Activated T-helper 9 cell treated with anti-CD3 and anti-CD28 coated beads, Interleukin-2, amount 50 U/mL, for 16 hours (primary cell): Measurements from ENCODE around the gene QTRT2.

Experiments used
- DNase-seq: peaks from one replicate; pipeline ENCODE4 v3.0.0-alpha.2; 2020; ENCODE audit warnings: low read depth

QTRT2 gene

DNA sequence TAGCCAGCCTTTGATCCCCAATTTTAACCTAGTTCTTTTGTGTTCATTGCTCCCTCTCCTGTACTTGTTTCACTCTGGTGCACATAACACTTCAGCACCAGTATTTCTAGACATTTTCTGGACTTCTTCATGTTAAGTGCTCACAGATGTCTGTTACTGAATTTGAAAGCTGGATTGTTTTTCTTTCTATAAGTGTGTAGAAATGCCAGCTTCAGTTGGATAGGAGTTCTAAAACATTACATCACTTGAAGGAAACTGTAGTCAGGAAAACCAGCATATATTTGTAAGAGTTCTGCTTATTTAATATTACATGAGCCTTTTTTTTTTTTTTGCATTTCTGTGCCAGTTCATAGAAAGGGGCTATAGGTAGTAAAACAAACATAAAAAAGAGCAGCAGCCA, 21.6 kb downstream of the QTRT2 start:
- no peak for DNase-seq

DNA sequence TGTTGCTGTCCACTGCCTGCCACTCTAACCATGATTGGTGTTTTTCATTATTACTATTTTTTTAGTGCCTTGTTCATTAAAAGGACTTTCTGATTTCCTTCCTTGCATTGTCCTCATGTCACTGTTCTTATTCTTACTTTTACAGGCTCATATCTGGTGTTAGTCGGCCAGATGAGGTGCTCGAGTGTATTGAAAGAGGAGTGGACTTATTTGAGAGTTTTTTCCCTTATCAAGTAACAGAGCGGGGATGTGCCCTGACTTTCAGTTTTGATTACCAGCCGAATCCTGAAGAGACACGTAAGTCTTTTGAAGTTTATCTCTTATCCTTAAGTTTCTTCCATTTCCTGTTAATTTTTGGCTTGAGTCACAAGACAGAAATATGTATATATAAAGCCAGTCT, 23.2 kb downstream of the QTRT2 start:
- DNase-seq = no peak

DNA sequence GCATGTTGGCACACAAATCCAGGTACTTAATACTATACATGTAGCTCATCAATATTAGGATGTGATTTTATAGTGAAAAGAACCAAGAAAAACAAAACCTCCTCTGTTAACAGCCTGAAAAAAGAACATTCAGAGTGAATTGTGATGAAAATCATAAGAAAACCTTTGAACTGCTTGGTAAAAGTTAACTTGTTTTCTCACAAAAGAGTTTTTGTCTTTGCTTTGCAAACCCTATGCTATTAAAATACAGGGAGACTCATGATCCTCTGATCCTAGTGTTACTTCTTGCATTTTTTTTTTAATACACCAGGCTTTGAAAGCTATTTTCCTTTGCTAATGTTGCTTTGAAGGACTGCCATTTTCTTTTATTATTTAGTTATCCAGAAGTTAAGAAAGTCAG, 23.7 kb downstream of the QTRT2 start:
- no peak for DNase-seq

DNA sequence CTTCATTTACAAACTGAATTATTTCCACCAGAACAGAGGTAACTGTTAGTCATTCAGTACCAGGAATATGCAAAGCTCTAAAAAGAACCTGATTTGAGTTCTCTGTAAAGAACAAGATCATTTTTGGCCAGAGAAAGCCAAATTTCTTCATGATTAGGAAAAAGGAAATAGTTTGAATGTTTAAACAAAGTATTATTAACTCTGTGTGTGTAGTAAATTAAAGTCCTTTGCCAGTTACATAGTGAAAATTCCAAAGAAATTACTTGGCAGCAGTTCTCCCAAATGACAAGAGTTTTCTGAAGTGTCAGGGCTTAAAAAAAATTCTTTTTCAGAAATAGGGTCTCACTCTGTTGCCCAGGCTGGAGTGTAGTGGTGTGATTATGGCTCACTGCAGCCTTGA, 24.5 kb downstream of the QTRT2 start:
- DNase-seq = no peak

DNA sequence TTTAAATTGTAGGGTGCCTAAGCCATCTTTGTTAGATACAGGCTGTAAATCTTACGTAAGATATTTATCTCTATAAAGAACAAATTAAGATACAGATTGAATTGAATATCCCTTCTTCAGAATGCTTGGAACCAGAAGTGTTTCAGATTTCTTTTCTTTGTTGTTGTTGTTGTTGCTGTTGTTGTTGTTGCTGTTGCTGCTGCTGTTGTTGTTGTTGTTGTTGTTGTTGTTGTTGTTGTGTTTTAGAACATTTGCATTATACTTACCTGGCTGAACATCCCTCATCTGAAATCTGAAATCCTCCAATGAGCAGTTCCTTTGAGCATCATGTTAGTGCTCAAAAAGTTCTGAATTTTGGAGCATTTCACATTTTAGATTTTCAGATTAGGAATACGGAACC, 26.6 kb downstream of the QTRT2 start:
- no peak for DNase-seq

DNA sequence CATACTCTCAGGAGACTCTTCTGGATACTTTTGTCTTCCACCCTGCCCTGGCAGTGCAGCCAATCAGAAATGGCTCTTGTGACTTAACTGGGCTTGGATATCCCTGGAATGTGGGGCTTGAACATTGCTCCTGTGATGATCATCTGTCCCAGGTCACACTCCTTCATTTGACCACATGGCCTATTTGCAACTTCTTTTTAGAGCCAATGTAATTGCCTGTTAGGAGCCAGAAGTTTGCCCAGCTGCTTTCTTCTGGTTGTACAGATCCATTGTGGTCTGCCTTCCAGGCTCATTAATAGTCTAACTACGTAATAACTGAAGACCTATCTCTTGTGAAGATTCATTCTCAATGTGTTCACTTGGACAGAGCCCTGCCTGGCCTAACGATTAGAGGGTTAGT, 29.8 kb downstream of the QTRT2 start:
- no peak for DNase-seq

DNA sequence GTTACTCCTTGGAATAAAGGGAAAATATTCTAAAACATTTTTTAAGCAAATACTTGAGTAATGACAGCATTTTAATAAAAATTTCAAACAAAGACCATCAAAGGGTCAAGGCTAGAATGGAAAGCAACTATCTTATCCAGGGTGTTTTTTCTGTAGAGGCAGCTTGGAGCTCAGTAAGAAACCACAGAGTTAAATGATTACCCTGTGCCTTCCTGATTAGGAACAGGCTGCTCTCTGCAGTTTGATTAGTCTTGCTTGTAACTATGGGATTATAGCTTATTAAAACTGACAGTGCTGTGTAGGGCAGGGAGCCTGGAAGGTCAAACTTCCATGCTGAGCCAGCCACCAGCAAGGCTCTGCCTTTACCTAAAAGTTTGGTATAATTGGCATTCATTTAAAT, 33.1 kb downstream of the QTRT2 start:
- DNase-seq = no peak

DNA sequence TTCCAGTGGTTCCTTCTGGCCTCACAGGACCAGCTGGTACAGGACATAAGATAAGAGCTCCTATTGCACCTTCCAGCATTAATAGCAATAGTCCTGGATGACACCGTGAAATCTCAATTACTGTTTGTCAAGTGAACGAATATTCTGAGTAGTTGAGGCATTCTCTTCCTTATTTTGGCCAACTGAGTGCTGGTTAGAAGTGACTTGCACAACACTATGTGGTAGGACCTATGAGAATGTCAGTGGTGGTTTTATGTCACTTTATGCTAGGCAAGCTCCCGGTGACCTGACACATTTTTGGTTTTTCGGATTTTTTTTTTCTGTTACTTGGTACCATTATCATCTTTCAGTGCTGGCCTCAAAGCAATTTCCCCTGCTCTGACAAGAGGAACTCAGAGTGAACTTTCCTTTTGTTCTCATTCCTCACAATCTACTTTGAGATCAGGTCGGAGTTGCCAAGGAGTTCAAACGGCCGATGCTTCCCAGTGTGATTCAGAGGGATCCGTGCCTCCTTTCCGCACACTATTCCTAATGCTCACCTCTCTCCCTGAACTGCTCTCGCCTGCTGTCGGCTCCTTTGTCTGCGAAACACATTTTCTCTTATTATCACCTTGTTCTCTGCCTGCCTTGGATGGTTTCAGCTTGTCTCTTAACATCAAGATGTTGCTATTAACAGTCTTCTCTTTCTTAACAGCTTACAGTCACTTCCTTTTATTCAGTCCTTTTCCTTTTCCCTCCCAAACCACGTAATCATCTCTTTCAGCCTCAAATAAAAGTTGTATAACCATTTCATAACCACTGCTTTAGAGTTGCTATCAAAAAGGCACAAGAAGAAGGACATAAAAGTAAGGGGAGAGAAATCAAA, 35.8 kb downstream of the QTRT2 start:
- DNase-seq = no peak

DNA sequence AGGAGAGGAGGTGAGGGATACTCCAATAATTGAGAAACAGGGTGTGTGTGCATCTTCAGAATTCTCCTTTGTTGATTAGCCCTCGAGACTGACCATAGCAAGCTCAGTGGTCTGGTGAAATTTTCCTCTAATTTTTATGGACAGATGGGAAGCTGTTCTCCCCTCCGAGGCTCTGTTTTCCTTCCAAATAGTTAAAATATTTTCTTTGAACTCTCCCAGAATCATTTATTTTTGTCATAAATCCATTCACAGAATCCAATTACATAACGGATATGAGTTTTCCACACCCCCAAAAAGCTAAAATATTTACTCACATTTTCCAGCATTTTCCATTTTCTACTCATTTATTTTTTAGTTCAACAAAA, 36.5 kb downstream of the QTRT2 start:
- no peak for DNase-seq

DNA sequence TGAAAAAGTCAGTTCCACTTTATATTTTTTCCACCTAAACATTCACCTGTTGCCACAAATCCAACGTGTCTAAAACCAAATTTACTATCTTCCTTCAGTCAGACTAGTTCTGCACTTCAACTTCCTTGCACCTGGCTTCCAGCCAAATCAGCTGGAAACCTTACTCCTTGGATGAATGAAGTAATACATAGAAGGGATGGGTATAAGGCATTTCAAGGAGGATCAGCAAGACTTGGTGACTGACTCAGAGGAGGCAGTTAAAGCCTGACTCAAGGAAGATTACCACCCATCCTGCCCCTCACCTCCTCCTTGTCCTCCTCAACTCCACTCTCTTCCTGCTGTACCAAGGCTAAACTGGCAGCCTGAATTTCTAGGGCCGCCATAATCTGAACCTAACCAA, 37.1 kb downstream of the QTRT2 start:
- DNase-seq = no peak

DNA sequence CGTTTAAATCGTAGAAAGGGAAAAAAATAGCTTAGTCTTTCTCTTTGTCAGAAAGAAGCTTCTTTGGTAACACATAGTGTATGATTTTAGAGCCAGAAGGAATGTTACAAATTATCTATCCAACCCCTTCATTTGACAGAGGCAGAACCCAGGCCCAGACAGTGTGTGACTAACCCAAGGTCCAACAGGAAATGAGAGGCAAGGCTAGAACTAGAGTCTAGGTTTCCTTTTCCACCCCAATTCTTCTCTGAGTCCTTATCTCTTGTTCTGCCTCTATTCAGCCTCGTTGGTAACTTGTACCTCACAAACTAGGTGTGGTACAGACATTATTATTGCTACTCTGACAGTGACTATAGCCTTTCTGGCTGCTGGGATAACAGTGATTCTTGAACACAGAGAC, 39.3 kb downstream of the QTRT2 start:
- no peak for DNase-seq

DNA sequence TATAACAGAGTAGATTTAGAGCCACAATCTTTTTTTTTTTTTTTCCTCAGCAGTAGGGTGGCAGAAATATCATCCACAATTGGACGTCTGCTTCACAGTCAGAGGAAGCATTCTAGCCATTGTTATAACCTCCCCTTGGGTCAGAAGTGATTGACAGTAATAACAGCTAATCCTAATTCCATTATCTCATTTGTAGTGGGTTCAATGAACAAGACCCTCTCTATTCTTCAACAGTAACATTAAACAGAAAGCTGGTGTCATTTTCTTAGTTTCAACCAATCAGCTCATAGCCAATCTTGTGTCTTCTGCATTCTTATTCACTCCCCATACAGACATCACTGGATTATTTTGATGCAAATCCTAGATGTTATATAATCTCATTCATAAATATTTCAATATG, 44.6 kb downstream of the QTRT2 start:
- no peak for DNase-seq

DNA sequence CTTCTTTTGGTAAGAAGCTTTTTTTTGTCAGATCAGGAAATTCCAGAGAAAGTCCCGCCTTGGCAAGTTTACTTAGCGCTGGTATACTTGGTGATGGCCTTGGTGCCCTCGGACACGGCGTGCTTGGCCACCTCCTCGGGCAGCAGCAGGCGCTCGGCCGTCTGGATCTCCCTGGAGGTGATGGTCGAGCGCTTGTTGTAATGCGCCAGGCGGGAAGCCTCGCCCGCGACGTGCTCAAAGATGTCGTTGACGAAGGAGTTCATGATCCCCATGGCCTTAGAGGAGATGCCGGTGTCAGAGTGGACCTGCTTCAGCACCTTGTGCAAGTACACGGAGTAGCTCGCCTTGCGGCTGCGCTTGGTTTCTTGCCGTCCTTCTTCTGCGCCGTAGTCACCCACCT, 46.6 kb downstream of the QTRT2 start:
- no peak for DNase-seq

DNA sequence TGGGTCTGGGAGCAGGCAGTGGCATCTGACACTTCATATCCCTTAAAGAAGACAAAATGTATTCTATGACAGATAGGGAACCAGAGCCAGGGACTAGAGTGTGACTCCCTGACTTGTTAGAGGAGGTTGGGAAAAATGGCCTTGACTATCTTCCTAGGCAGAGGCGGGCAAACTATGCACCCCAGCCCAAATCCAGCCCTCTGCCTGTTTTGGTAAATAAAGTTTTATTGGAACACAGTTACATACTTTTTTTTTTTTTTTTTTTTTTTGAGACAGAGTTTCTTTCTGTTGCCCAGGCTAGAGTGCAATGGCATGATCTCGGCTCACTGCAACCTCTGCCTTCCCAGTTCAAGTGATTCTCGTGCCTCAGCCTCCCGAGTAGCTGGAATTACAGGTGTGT, 47.3 kb downstream of the QTRT2 start:
- DNase-seq = no peak

DNA sequence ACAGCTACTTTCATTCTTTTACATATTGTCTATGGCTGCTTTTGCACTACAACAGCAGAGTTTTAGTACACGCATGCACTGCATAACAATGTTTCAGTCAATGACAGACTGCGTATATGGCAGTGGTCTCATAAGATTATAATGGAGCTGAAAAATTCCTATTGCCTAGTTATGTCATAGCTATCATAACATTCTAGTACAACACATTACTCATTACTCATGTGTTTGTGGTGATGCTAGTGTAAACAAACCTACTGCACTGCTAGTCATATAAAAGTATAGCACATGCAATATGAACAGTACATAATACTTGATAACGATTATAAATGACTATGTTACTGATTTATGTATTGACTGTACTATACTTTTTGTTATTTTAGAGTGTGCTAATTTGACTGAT, 47.9 kb downstream of the QTRT2 start:
- DNase-seq = no peak

DNA sequence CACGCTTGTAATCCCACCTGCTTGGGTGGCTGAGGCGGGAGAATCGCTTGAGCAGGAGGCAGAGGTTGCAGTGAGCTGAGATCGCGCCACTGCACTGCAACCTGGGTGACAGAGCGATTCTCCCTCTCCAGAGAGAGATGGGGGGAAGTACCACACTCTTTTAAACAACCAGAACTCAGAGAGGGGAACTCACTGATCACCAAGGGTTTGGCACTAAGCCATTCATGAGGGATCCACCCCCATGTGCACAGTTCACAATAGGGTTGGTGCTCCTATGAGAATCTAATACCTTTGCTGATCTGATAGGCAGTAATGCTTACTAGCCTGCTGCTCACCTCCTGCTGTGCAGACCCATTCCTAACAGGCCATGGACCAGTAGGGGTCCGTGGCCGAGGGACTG, 51.6 kb downstream of the QTRT2 start:
- DNase-seq = no peak

DNA sequence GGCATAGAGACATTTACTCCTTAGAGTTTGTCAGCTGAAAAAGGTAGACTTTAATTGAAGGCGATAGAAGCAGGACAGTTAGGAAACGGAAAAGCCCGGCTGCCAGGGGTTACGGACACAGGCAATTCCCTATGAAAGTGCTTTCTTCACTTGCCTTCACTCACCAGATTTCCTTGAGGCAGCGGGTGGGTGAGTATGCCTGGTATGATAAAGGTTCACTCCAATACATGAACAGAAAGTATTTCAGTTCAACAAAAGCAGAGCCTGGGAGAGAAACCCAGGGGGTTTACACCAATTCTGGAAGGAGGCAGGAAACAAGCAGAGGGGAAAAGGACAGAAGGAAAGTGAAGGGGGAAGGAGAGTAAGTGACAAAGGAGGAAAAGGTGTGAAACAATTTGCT, 53.9 kb downstream of the QTRT2 start:
- DNase-seq = no peak

DNA sequence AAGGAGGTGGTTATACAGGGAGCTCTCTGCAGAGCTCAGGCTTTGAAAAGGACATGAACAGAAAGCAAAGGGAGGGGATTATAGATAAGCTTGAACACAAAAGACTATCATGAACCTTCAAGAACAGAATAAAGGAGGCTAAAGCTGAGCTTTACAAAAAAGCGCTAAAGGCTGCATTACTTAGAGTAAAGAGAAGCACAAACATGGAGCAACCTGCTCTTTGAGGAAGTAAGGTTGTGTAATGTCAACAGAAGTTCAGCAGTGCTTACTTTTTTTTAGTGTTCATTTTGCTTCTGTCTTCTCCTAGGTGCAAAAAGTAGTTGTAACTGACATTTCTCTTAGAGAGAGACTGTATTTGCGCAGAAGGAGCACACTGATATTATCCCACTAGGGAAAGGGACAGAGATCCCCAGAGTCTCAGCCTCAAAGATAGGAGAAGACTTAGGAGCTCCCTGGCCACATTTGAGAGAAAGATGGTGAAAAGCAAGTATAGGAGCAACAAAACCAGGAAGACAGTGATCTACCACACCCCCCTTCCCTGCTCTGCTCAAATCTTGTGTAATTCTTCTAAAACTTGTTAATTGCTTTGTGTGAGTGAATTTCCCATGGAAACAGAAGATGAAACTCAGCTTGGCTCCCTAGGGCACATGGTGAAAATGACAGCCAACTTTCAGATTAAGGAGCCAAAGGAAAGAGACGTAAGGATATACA, 54.7 kb downstream of the QTRT2 start:
- DNase-seq = no peak

DNA sequence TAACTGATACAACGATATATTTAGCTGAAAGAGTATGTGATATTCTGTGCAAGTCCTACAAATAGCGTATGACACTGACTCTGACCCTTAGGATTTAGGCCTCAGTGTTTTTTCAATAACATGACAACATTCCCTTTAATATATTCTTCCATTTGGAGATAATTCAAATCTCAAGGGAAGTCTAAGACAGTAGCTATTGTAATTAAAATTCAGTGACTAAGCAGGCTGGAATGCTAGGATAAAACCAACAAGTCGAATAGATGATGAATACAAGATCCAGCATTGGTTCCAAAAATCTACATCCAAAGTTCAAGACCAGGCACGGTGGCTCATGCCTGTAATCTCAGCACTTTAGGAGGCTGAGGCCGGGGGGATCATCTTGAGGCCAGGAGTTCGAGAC, 56.2 kb downstream of the QTRT2 start:
- no peak for DNase-seq

DNA sequence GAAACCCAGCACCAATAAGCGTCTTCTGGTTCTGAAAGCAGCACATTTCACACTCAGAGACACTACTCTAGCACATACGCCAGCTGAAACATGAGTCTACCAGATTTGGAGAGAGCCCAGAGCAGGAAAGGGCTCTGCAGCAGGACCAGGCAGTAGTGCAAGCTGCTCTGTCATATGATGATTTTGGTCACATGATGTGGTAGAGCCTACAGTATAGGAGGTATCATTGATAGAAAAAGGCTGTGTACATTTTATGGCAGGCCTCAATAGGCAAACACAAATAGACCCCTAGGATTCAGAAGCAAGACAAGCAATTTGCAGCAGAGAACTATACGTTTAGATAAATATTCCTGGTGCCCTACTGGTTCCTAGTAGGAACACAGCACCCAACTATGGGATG, 58.2 kb downstream of the QTRT2 start:
- DNase-seq = no peak

DNA sequence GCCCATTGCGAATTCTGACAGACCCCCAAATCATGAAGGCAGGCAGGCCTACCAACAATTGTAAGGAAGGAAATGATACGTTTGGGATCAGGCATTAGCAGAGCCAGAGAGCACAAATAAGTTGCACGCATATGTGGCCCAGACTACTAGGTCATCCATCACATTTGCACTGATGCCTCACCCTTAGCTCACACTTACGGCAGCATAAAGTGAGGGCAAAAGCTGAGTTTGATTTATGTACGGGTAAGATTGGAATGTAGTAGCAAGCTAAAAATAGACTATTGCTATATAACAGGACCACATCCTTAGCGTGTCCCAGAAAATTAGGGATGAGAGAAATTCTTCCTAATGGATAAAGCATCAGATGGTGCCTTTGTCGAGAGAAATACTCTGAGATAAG, 58.6 kb downstream of the QTRT2 start:
- no peak for DNase-seq

DNA sequence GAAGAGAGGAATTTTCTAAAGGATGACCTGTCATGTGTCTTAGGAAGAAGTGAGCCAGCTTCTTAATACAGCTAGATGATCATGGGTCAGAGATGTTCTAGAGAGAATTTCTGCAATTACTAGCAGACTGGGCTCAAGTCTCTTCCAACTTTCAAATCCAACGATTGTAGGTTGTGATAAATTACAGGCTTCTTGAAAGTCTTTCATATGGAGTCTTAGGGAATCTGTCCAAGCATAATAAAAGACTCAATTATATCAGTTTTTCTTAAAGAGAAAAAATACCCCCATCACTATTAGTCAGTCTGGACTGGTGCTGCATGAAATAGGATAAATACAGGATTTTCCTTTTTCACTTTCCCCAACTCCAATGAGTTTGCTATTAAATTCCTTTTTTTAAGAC, 63.2 kb downstream of the QTRT2 start:
- no peak for DNase-seq

DNA sequence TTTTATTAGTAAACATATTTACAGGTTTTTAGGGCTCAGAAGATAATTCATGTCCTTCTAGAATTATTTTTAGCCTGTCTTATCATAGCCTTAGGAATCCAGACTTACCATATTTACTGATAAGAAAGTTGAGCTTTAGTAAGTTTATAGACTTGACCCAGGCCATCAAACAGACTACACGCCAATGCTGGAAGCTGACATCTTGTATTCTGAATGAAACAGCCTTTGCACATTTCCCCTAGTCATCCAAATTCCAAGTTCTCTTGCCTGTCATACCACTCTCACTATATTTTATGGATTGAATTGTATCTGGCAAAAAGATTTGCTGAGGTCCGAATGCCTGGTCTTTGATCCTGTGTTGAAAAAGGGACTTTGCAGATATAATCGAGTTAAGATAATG, 63.7 kb downstream of the QTRT2 start:
- no peak for DNase-seq
